Measurements from ENCODE around the gene CDC5L.
A peak's percentile ranks its signal among the peaks of the same experiment; 100 is the strongest.

The CDC5L gene

DNA sequence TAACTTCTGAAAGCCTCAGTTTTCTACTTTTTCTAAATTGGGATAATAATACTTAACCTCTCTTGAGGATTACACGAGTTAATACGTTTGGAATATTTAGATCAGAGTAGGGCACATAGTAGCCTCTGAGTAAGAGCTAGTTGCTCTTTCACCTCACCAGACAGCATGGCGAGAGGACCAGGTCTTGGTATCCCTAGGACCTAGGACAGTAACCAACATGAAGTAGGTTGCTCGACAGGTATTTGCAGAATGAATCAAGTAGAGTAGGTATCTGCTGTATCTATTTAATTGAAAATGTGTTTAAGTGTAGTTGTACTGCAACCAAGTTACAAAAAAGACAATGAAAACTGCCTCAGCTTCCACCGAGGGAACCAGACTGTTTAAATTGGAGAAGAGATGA is 1.4 kb downstream of the CDC5L start:
- H3K4me3 ChIP-seq (replicated peaks; ENCODE audit: low read depth, low read length): peak overlapping the region; percentile 77
- no peak for DNase-seq (ENCODE audit: low read depth)
- TF ChIP-seq, protein P1, sequence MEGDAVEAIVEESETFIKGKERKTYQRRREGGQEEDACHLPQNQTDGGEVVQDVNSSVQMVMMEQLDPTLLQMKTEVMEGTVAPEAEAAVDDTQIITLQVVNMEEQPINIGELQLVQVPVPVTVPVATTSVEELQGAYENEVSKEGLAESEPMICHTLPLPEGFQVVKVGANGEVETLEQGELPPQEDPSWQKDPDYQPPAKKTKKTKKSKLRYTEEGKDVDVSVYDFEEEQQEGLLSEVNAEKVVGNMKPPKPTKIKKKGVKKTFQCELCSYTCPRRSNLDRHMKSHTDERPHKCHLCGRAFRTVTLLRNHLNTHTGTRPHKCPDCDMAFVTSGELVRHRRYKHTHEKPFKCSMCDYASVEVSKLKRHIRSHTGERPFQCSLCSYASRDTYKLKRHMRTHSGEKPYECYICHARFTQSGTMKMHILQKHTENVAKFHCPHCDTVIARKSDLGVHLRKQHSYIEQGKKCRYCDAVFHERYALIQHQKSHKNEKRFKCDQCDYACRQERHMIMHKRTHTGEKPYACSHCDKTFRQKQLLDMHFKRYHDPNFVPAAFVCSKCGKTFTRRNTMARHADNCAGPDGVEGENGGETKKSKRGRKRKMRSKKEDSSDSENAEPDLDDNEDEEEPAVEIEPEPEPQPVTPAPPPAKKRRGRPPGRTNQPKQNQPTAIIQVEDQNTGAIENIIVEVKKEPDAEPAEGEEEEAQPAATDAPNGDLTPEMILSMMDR (IDR thresholded peaks at IDR 0.05; ENCODE audit: low read length, missing control alignments): no peak

DNA sequence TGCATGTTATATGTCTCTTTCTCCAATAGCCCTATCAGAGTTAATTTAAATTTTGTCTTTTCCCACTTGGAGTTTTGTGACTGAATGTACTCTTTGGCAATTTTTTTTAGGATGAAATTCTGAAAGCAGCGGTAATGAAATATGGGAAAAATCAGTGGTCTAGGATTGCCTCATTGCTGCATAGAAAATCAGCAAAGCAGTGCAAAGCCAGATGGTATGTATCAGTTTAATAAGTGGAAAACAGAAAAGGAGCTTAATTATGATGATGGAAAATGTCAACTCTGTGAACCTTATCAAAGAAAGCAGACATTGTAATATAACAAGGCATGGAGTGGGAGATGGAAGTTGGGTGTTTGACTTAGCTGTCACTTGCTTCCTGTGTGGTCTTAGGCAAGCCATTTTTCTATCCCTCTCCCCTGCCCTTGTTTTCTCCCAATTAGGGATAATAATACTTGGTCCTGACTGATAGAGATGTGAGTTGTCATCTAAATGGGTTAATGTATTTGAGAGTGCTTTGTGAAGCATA is 2.7 kb downstream of the CDC5L start:
- H3K4me3 ChIP-seq (replicated peaks; ENCODE audit: low read depth, low read length): no peak overlapping the region
- TF ChIP-seq, protein P1 (IDR thresholded peaks at IDR 0.05; ENCODE audit: low read length, missing control alignments): no peak
- DNase-seq (ENCODE audit: low read depth): no peak

DNA sequence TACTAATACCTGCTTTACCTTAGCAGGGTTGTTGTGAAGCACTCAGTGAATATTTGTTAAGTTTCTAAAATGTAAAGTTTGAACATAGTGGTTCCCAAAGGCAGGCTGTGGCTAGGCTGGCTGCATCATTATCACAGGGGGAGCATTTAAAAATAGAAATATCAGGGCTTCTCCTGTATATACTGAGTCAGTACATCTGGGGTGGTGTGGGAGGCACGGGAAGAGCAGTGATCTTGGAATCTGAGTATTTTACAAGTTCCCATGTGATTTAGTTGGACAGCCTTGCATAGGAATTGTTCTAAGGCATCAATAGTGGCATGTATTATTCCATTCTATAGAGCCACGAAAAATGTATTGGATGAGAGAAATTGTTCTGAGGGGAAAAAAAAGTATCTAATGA is 8.0 kb downstream of the CDC5L start:
- DNase-seq (ENCODE audit: low read depth): no peak
- TF ChIP-seq, protein P1 (IDR thresholded peaks at IDR 0.05; ENCODE audit: low read length, missing control alignments): no peak
- no peak overlapping the region for H3K4me3 ChIP-seq (replicated peaks; ENCODE audit: low read depth, low read length)

DNA sequence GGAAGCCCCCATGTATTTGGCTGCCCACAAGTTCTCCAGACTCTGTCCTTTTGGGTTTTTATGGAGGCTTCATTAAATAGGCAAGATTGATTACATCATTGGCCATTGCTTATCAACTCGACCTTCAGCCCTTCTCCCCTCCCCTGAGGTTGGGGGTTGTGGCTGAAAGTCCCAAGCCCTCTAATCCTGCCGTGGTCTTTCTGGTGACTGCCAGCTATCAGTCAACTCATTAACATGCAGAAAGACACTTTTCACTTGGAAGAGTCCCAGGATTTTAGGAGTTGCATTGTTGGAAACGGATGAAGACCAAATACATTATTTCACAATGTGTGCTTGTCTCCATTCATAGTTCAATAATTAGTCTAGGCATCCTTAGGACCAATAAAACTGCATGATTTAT is 9.5 kb downstream of the CDC5L start:
- TF ChIP-seq, protein P1 (IDR thresholded peaks at IDR 0.05; ENCODE audit: low read length, missing control alignments): no peak
- DNase-seq (ENCODE audit: low read depth): no peak
- no peak overlapping the region for H3K4me3 ChIP-seq (replicated peaks; ENCODE audit: low read depth, low read length)

DNA sequence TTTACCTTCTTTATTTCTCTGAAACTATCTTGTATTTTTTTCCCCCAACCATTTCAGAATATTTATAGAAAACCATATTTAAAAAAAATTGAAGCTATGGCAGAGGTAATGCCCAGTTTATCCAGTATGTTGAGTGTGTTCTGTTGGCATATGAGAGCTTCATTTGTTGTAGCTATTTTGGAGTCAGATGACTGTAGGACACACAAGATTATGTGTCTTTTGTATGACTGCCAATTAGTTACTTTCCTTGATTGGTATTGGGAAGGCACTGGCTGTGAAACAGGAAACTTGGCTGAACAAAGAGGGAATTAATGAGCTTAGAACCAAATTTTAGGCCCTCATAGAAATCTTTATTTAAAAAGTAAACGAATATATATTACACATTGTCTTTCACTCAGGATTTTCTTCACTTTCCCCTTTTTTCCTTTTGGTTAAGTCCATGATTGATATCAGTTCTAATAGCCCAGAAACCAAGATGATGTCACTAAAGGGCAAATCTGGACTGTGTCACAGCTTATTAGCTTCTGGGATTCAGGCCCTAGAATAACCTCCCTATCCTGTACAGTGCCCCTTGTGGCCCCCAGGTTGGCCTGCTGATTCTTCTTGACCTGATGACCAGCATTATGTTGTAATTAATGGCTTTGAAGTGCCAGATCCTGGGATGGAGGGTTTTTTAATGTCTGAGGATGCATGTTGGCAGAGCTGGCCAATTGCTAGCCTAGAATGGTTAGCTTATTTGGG is 10.1 kb downstream of the CDC5L start:
- no peak overlapping the region for H3K4me3 ChIP-seq (replicated peaks; ENCODE audit: low read depth, low read length)
- DNase-seq (ENCODE audit: low read depth): no peak
- TF ChIP-seq, protein P1 (IDR thresholded peaks at IDR 0.05; ENCODE audit: low read length, missing control alignments): no peak

DNA sequence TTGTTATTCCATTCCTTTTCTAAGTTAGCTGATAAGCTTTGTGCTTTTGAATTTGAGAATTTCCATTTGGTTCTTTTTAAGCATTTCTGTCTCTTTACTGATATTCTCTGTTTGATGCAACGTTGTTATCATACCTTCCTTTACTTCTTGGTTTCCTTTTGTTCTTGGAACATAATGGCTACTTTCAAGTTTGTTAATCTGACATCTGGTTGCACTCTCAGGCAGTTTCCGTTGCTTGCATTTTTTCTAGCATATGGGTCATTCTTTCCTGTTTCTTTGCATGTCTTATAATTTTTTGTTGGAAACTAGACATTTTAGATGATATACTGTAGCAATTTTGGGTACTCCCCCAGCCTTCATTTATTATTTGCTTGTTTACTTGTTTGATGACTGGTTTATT is 12.5 kb downstream of the CDC5L start:
- TF ChIP-seq, protein P1 (IDR thresholded peaks at IDR 0.05; ENCODE audit: low read length, missing control alignments): no peak
- H3K4me3 ChIP-seq (replicated peaks; ENCODE audit: low read depth, low read length): no peak overlapping the region
- DNase-seq (ENCODE audit: low read depth): peak; percentile 51

DNA sequence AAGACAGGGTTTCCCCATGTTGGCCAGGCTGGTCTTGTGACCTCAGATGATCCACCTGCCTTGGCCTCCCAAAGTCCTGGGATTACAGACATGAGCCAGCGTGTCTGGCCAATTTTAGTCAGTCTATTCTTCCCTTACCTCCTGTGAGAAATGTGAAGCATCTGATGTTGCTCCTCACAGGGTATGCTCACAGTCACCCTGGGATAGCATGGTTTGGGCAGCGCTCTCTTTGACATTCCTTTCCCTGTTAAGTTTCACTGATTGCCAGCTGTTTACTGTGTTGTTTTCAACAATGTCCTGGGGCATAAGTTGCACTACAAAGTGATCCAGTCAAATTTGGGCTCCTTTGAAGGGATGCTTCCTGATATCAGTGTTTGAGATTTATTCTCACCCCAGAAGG is 13.1 kb downstream of the CDC5L start:
- DNase-seq (ENCODE audit: low read depth): no peak
- TF ChIP-seq, protein P1 (IDR thresholded peaks at IDR 0.05; ENCODE audit: low read length, missing control alignments): no peak
- H3K4me3 ChIP-seq (replicated peaks; ENCODE audit: low read depth, low read length): no peak overlapping the region
